AG04449 (cell line): Measurements from ENCODE around the gene ARHGAP4.

ENCODE experiments used
- CTCF ChIA-PET: fragments of 350-600 bp; formaldehyde crosslinking; extraction: SDS; loops from one replicate; lab custom pipeline; 2021; ENCODE audit warnings: antibody characterized with exemption; lab: Yijun Ruan, JAX
- POLR2A ChIA-PET: fragments of 400-600, 350-600 bp; formaldehyde crosslinking; extraction: SDS; loops from one replicate; lab custom pipeline; 2020; ENCODE audit warnings: antibody characterized with exemption, inconsistent platforms; lab: Yijun Ruan, JAX
- DNase-seq: peaks from one replicate; pipeline ENCODE4 v3.0.0-alpha.2; 2010; ENCODE audit warnings: low read depth, low spot score
- H3K4me3 ChIP-seq: 2 replicates; pipeline ENCODE4 v1.5.1; 2011; ENCODE audit warnings: low read depth, mild to moderate bottlenecking, control low read depth, low read length
- TF ChIP-seq, protein P1 (sequence below): IDR thresholded peaks from one replicate; pipeline ENCODE4 v1.5.1; 2011; ENCODE audit warnings: mild to moderate bottlenecking, moderate library complexity, low read length, control low read depth, inconsistent platforms; ENCODE audit not compliant: insufficient read depth; ENCODE audit errors: missing control alignments

The ARHGAP4 gene

DNA sequence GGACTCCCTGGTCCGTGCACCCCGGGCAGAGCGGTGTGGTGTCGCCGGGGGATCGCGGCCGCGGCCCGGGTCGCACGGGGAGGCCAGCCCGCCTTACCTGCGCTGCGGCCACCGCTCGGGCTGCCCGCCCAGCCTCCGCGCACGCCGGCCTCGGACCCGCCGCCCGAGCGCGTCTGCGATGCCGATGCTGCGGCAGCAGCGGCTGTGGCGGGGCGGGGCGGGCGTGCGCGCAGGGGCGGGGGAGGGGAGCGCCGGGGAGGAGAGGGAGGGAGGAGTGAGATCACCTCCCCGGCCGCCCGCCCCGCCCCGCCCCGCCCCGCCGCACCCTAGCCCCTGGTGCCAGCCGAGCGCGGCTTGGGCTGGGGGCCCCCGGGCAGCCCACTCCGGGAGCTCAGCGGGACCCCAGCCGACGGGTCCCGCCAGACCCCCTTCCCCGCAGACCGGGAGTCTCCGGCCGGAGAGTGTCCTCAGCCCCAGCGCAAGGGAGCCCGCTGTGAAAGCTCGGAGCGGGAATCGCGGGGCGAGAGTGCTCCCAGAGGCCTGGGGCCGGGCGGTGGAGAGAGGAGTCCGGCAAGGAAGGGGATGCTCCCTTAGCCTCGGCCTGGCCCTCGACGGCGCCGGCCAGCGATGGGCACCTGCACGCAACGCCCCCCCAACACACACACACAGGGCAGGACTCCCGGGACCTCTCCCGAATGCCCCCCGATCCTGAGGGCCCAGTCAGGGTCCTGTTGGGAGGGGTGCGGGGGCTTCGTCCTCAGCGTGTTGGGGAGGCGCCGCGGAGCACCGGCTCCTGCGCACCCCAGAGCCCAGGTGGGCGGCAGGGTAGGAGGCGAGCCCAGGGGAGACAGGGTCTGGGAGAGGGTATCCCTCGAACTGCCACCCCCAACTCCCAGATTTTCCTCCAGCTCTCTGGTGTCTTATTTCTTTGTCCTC, 39.8 kb downstream of the ARHGAP4 start, which contains the start of gene L1CAM:
Gene L1CAM (minus strand): TSS at position 206 of the 936 bp plus-strand sequence. CDS start 10,337 bp downstream, outside the sequence.
- ChIA-PET POLR2A (no interaction called here), CTCF (no interaction called here)
- H3K4me3 ChIP-seq = no peak within 1 kb of the TSS
- DNase-seq = no peak
- TF ChIP-seq, protein P1, sequence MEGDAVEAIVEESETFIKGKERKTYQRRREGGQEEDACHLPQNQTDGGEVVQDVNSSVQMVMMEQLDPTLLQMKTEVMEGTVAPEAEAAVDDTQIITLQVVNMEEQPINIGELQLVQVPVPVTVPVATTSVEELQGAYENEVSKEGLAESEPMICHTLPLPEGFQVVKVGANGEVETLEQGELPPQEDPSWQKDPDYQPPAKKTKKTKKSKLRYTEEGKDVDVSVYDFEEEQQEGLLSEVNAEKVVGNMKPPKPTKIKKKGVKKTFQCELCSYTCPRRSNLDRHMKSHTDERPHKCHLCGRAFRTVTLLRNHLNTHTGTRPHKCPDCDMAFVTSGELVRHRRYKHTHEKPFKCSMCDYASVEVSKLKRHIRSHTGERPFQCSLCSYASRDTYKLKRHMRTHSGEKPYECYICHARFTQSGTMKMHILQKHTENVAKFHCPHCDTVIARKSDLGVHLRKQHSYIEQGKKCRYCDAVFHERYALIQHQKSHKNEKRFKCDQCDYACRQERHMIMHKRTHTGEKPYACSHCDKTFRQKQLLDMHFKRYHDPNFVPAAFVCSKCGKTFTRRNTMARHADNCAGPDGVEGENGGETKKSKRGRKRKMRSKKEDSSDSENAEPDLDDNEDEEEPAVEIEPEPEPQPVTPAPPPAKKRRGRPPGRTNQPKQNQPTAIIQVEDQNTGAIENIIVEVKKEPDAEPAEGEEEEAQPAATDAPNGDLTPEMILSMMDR = no peak

DNA sequence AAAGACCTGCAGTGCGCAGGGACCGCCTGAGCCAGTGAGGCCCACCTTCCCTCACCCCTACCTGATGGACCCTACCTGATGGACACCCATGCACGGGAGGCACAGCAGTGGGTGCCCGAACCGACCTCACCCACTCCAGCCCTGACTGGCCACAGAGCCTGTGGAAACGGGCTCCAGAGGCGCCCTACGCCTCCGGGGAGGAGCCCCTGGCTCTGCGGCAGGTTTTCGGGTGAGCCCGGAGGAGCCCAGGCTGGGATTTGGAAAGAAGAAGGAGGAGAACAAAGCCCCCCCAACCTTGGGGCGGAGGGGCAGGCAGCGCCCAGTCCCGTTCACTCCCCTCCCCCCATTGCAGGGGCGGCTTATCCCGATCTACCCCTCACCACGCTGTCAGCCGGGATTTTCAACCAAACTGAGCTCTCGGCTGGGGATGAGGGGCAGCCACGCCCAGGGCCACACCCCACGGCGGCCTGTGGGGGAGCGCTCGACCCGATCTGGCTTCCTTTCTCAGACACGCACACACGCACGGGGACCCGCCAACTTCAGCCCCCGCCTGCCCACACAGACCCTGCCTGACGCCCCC, 40.8 kb downstream of the ARHGAP4 start:
- ChIA-PET CTCF (no interaction called here), POLR2A (no interaction called here)
- TF ChIP-seq, protein P1 = no peak
- no peak overlapping the region for H3K4me3 ChIP-seq
- DNase-seq = no peak

DNA sequence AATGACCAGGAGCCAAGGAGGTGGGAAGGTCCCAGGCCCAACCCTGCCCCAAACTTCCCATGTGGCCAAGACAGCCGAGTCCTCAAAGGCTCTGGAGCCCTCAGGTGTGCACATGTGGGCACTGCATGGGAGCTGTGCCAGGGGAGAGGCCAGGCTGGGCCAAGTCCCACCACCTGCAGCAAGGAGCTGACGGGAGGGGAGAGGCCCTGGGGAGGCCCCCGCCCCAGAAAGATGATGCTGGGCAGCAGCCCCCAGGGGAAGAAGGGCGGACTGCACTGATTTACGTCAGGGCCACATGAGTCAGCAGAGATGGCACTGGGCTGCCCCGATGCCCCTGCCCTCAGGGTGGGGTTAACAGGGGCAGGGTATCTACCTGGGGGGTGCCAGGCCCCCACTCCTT, 41.5 kb downstream of the ARHGAP4 start:
- ChIA-PET POLR2A (no interaction called here), CTCF (no interaction called here)
- TF ChIP-seq, protein P1 = no peak

DNA sequence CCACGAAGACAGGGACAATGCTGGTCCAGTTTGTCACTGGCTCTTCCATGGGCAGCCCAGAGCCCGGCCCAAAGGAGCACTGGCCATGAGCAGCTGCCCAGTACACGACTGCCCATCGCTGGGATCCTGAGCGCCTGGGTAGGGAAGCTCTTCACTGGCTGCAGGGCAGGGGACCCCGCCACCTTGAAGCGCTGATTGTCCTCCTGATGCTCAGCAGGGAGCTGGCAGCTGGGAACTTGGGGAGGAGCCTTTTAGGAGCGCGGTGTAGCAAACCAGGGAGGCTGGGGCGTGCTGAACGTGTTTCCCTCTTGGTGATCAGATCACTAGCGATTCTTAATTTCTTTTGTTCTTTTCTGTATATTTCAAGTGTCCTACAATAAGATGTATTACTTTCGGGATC, 41.9 kb downstream of the ARHGAP4 start:
- POLR2A ChIA-PET = no interaction called here
- CTCF ChIA-PET = no interaction called here
- TF ChIP-seq, protein P1 = no peak
- DNase-seq = no peak
- H3K4me3 ChIP-seq = no peak overlapping the region

More for the DNA sequence above, 41.5 kb downstream of the ARHGAP4 start:
- H3K4me3 ChIP-seq = no peak overlapping the region
- DNase-seq = no peak

DNA sequence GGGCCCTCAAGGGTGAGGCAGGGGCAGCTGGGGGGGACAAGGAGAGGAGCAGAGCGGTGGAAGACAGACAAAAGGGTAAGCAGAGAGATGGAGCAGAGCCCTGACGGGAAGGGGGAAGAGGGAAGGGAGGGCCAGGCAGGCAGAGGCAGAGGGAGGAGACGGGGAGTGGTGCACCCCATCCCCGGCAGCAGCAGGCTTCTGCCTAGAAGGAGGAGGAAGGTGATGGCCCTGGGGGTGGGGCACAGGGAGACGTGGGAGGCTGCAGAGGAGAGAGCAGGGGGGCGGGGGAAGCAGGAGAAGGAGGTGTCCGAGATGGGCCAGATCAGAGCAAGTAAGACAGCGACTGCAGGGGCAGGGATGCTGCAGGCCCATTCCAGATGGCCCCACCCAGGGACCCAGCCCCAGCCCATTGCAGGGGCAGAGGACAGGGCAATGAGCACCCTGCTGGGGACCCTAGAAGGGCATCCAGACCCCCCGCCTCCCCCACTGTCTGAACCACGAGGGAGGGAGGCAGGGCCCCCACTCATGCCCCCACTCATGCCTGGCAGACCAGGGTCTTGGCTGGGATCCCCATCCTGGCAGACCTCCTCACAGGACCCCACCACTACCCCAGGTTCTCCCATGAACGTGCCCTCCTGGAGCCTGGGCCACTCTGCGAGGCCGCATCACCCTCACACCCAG, 42.8 kb downstream of the ARHGAP4 start:
- no peak overlapping the region for H3K4me3 ChIP-seq
- CTCF ChIA-PET = no interaction called here
- DNase-seq = no peak
- TF ChIP-seq, protein P1 = no peak
- POLR2A ChIA-PET = no interaction called here

DNA sequence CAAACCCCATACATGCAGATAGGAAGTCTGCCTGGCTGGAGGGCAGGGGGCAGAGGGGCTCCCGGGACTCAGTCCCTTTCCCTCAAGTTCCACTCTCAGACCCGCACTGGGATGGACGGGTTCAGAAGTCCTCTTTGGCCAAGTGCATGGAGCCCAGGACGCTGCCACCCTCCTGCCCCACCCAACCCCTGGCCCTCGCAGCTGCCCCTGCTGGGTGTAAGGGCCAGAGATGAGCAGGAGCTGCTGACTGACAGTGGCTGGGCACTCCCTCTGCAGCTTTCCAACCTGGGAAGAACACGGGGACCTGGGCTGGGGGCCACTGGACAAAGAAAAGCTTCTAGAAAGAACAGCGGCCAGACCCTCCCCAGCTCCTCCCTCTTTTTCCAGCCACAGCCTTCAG, 43.5 kb downstream of the ARHGAP4 start:
- CTCF ChIA-PET = no interaction called here
- no peak for DNase-seq
- POLR2A ChIA-PET = no interaction called here
- H3K4me3 ChIP-seq = no peak overlapping the region
- TF ChIP-seq, protein P1 = no peak
